ENCODE results near the gene NARF. TPM values are rescaled to one million over a fixed set of nuclear protein-coding genes. Genes with fewer than 3 reads are reported as not detected.

NARF gene
- polyA plus RNA-seq, 1 of the 3 experiments (the other 2 are of a cell fraction): 128 TPM

- Histone ChIP-seq H3K4me1 (ENCODE audit: control insufficient read depth in 1 of 2, insufficient read depth in 2 of 2, low read depth in 1 of 2, low read length in 1 of 2) (peaks cover 8 to 9% of the 10 kb centered on the region in 2 experiments; a peak in 2 of 4 replicates), H2AFZ (ENCODE audit: low read depth) (no peak overlapping the region), H3K27me3 (ENCODE audit: insufficient read depth) (no peaks in the 10 kb centered on the region), H3K9me2 (no peaks in the 10 kb centered on the region), H3K4me3 (ENCODE audit: low read depth in 2 of 2, low read length in 1 of 2) (no peak overlapping the region), H3F3A (replicated peaks; ENCODE audit: insufficient read depth) (peaks cover 46% of the 10 kb centered on the region), H4K20me1 (ENCODE audit: insufficient read depth) (0 out of 2 replicates have a peak, but pooled peaks cover 3% of the 10 kb centered on the region), H3K36me3 (replicated peaks in 1 of 2; ENCODE audit: control insufficient read depth in 1 of 2, insufficient read depth in 2 of 2, low read length in 1 of 2) (peaks cover 13 to 18% of the 10 kb centered on the region in 2 experiments), H3K9me3 (no peaks in the 10 kb centered on the region), H3K27ac (ENCODE audit: low read depth in 2 of 2, low read length in 1 of 2) (no peak overlapping the region), H3K79me2 (ENCODE audit: insufficient read depth) (no peaks in the 10 kb centered on the region), H3K9ac (no peak overlapping the region), H3K4me2 (no peak overlapping the region)
- POLR2A ChIA-PET: no interaction called here
- CTCF ChIA-PET: interaction anchor here (0.5 to 5.6 kb wide), 3 partner anchors 9 to 471 kb away, joined by 3 to 35 read pairs (median 5); no protein-coding TSS in a partner anchor
- 92% methylated on average over 10 of the region's 10 CpGs for WGBS (ENCODE audit: low lambda C conversion rate)
- no peak for TF ChIP-seq JUND (IDR thresholded peaks at IDR 0.05)
- TF ChIP-seq MEF2A (IDR thresholded peaks at IDR 0.05; ENCODE audit: borderline replicate concordance, low read depth): no peak
- no peak for TF ChIP-seq IRF3 (IDR thresholded peaks at IDR 0.05; ENCODE audit: low read depth, low read length)
- no peak for TF ChIP-seq RXRA (IDR thresholded peaks at IDR 0.05; ENCODE audit: borderline replicate concordance, low read depth)
- no peak for TF ChIP-seq PBX3 (IDR thresholded peaks at IDR 0.05)
- no peak for TF ChIP-seq TCF12 (IDR thresholded peaks at IDR 0.05)
- TF ChIP-seq ZBTB33 (IDR thresholded peaks at IDR 0.05; ENCODE audit: borderline replicate concordance, low read depth): no peak
- TF ChIP-seq FOXJ3 (CRISPR knock-in tag; IDR thresholded peaks at IDR 0.05): no peak
- TF ChIP-seq NRF1 (IDR thresholded peaks at IDR 0.05; ENCODE audit: low read depth, low read length): no peak
- no peak for TF ChIP-seq FOXM1 (IDR thresholded peaks at IDR 0.05; ENCODE audit: low read depth)
- no peak for TF ChIP-seq EZH2phosphoT487 (IDR thresholded peaks at IDR 0.05; ENCODE audit: borderline replicate concordance, low read depth)
- TF ChIP-seq RAD21 (IDR thresholded peaks at IDR 0.05; ENCODE audit: low read length): no peak
- TF ChIP-seq POLR2AphosphoS5 (IDR thresholded peaks at IDR 0.05; ENCODE audit: low read depth, low read length): no peak
- TF ChIP-seq ELF1 (IDR thresholded peaks at IDR 0.05): no peak
- no peak for TF ChIP-seq REST (IDR thresholded peaks at IDR 0.05; ENCODE audit: low read depth, low read length)
- TF ChIP-seq EP300 (IDR thresholded peaks at IDR 0.05; ENCODE audit: borderline replicate concordance in 1 of 2, low read depth in 1 of 2, low read length in 1 of 2): no peak
- DNase-seq: no peak
These were observed 32.6 kb downstream of the NARF start for GRCh38 chr17:82491196-82491530.
